WERI-Rb-1 (cell line): ENCODE measurements around the gene RAD51B.

Source experiments
- DNase-seq: peaks from one replicate; pipeline ENCODE4 v3.0.0-alpha.2; 2020
- H3K27ac ChIP-seq: fragments of 250-450 bp; sonication (Bioruptor Pico); 2 replicates; pipeline ENCODE4 v1.5.1; 2020; ENCODE audit warnings: mild to moderate bottlenecking, moderate library complexity
- H3K27me3 ChIP-seq: fragments of 250-450 bp; sonication (Bioruptor Pico); 2 replicates; pipeline ENCODE4 v1.5.1; 2021; ENCODE audit warnings: mild to moderate bottlenecking, low read depth, moderate library complexity; ENCODE audit not compliant: insufficient read depth, severe bottlenecking
- H3K36me3 ChIP-seq: fragments of 250-450 bp; sonication (Bioruptor Pico); 2 replicates; pipeline ENCODE4 v1.5.1; 2020; ENCODE audit warnings: mild to moderate bottlenecking, moderate library complexity
- H3K4me3 ChIP-seq: 2 replicates; pipeline ENCODE4 v1.5.1; 2011; ENCODE audit warnings: low read depth, mild to moderate bottlenecking, control low read depth, low read length
- H3K9me3 ChIP-seq: fragments of 250-450 bp; sonication (Bioruptor Pico); 2 replicates; pipeline ENCODE4 v1.5.1; 2021; ENCODE audit warnings: mild to moderate bottlenecking, moderate library complexity; ENCODE audit not compliant: severe bottlenecking
- CTCF ChIP-seq: IDR thresholded peaks from 2 replicates; pipeline ENCODE4 v1.5.1; 2011; ENCODE audit warnings: low read depth, mild to moderate bottlenecking, control low read depth, inconsistent platforms, low read length

The RAD51B gene

GRCh38 chr14:68075382-68076029 is 255.9 kb downstream of the RAD51B start:
- DNase-seq: no peak
- Histone ChIP-seq H3K27ac (no peak overlapping the region), H3K4me3 (no peak overlapping the region), H3K36me3 (no peaks in the 10 kb centered on the region), H3K9me3 (no peaks in the 10 kb centered on the region), H3K27me3 (no peaks in the 10 kb centered on the region)
- no peak for TF ChIP-seq CTCF

- Histone ChIP-seq H3K4me3 (no peak overlapping the region), H3K9me3 (no peaks in the 10 kb centered on the region), H3K27me3 (no peaks in the 10 kb centered on the region), H3K36me3 (no peaks in the 10 kb centered on the region), H3K27ac (no peak overlapping the region)
- TF ChIP-seq CTCF: no peak
- DNase-seq: no peak
Observed at GRCh38 chr14:68076451-68076850, 256.9 kb downstream of the RAD51B start.

- Histone ChIP-seq H3K4me3 (no peak overlapping the region), H3K27ac (no peak overlapping the region), H3K36me3 (no peaks in the 10 kb centered on the region), H3K27me3 (no peaks in the 10 kb centered on the region), H3K9me3 (no peaks in the 10 kb centered on the region)
- no peak for DNase-seq
- no peak for TF ChIP-seq CTCF
Observed at GRCh38 chr14:68079941-68080697, 260.5 kb downstream of the RAD51B start.

- H3K27me3 ChIP-seq: no peaks in the 10 kb centered on the region
- H3K9me3 ChIP-seq: no peaks in the 10 kb centered on the region
- no peak for DNase-seq
- TF ChIP-seq CTCF: no peak
- H3K4me3 ChIP-seq: no peak overlapping the region
- H3K27ac ChIP-seq: no peak overlapping the region
- no peaks in the 10 kb centered on the region for H3K36me3 ChIP-seq
Observed at GRCh38 chr14:68081489-68081888, 261.9 kb downstream of the RAD51B start.

GRCh38 chr14:68082698-68083291 is 263.2 kb downstream of the RAD51B start:
- no peak for TF ChIP-seq CTCF
- DNase-seq: no peak
- no peaks in the 10 kb centered on the region for H3K36me3 ChIP-seq
- no peaks in the 10 kb centered on the region for H3K9me3 ChIP-seq
- H3K27me3 ChIP-seq: no peaks in the 10 kb centered on the region
- no peak overlapping the region for H3K27ac ChIP-seq
- H3K4me3 ChIP-seq: no peak overlapping the region
